Measurements from ENCODE around the gene GALNT9. TPM values are rescaled to one million over a fixed set of nuclear protein-coding genes. Genes with fewer than 3 reads are reported as not detected.

Gene GALNT9
- total RNA-seq, 1 experiment from 2014 or later, result not detected

Other genes starting within 250 kb of the GALNT9 start
- gene DDX51, start 185.3 kb downstream of the GALNT9 start, total RNA-seq (2014; rRNA removed; shearing (Covaris generic)), result 8.9 and 11.8 TPM in 2 replicates
- gene NOC4L, start 185.1 kb downstream of the GALNT9 start, total RNA-seq (2014; rRNA removed; shearing (Covaris generic)), result 10.1 and 11.9 TPM in 2 replicates
- gene FBRSL1, start 160.6 kb upstream of the GALNT9 start, total RNA-seq (2014; rRNA removed; shearing (Covaris generic)), result 0.66 and 2.8 TPM in 2 replicates